ENCODE measurements around the gene PDZD4.

GRCh38 chrX:153814591-153815315 is 15.6 kb downstream of the PDZD4 start:
- TF ChIP-seq SP1 (IDR thresholded peaks at IDR 0.05) (no peak), FOXA1 (IDR thresholded peaks at IDR 0.05) (no peak), BHLHE40 (IDR thresholded peaks at IDR 0.05; ENCODE audit: borderline replicate concordance) (no peak), SUZ12 (IDR thresholded peaks at IDR 0.05) (no peak), FOXM1 (IDR thresholded peaks at IDR 0.05; ENCODE audit: borderline replicate concordance) (no peak)
